HG02588 (cell line): ENCODE data around the gene DST.

Experiments used
- ATAC-seq: cut with Tn5 transposase; IDR thresholded peaks from one replicate; pipeline ENCODE4 v1.9.1; 2021; ENCODE audit warnings: mild to moderate bottlenecking, moderate library complexity; ENCODE audit not compliant: unreplicated experiment

The DST gene

DNA sequence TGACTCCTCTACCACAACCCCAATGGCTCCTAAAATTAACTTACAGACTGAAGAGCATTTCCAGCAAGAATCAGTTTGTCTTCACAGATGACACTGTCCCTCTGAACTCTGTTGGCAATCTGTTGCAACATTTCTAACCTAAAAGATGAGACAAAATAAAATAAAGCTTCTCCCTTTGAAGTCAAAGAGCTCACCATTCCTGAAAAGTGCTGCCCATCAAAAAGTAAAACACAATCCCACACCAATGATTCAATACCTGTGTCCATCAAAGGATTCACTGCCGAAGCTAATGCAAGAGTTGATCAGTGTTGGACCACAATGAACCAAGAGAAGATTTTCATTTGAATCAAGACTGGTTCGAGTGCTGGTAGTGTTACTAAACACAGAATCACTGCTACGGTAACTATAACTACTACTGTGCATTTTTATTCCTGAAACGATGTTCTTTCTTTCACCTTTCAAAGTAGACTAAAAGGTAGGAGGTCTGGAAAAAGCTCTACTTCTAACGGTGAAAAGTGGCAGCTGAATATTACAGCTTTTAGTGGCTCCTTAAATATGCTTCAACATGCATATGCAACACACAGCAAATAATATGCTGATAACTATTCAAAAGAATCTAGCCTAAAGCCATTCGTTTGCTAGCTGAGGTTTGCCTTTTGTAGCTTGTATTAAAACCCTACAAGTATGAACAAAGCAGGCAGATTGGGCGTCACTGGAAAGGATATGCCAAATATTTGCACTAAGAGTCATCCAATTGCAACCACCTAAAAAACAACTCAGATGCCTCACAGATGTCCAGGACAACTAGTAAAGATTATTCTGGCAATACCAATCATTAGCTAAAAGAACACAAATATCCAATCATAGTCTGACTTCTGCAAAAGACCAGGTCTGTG lies at the start of gene DST:
DST (minus strand) TSS at position 524 of the 896 bp plus-strand sequence.
- no peak for ATAC-seq

DNA sequence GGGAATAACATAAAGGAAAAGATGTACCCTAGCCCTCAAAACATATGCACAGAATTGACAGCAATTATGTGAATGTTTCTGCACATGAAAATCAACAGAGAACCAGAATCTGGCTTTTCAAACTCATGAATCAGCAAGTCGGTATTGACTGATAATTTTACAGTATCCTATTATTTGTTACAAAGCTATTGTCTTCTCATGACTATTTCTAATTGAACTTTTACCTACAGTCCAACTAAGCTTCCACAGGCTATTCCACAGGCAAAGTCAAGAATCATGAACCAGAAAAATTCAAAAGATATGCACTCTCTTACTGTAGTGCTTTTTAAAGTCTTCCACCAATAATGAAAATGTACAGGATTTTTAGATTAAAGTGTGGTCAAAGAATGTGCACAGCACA lies 49.1 kb upstream of the DST start:
- no peak for ATAC-seq

DNA sequence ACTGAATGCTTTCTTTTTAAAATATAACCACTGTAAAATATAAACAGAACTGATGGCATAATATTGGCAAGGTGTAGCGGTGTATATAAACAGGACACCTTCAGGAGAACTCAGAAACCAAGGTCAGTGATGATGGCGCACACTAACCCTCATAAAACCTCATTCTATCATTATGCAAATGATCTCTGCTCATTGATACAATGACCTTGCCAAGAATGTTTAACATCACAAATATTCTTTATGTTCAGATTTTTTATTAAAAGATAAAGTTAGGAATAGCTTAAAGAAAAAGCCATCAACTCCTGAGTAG lies 48.6 kb upstream of the DST start:
- ATAC-seq = no peak

DNA sequence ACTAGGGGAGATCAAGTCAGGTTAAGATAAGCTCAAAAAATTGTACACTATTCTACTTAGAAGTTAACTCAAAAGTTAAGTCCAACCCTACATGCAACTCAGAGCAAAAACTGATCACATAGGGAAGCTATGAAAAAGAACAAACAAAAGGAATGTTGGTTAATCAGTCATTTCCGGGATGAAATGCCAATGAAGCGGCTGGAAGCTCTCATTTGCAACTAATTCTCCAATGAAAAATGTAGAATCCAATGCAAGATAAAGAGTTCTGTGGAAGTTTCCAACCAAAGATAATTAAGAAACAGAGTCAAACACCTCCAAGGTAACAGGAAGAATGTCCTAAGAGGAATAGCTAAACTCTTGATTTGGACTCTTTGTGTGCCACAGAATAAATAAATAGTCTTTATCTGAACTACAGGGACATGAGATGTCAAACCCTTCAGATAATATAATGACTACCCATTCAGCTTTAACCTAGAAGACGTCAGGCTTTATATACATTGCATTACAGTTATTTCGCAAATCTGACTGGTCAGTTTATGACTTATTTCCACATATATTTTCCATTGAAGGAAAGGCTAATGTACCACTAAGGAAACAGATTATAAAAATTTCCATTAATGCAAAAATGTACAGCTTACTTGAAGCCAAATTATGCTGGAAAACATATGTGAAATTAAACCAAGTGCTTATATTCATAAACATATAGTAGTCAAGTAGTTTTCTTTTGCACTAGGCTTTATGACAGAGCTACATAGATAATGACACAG lies 48.0 kb upstream of the DST start:
- ATAC-seq = no peak

DNA sequence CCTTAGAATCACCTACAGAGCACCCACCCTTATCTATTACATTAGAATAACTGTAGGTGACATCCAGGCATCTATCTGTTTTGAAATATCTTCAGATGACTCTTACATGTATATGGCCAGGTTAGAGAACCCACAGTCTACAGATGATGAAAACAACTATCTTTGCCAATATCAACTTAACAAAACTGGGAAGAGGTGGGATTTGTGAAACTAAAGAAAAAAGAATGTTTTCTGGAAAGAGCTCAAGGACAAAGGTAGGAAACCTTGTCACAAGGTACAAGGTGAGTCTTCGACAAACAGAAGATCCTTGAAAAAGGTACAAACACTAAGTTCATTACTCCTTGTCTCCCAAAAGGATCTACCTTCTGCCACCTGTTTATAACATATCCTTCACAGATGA lies 47.0 kb upstream of the DST start:
- ATAC-seq = no peak

DNA sequence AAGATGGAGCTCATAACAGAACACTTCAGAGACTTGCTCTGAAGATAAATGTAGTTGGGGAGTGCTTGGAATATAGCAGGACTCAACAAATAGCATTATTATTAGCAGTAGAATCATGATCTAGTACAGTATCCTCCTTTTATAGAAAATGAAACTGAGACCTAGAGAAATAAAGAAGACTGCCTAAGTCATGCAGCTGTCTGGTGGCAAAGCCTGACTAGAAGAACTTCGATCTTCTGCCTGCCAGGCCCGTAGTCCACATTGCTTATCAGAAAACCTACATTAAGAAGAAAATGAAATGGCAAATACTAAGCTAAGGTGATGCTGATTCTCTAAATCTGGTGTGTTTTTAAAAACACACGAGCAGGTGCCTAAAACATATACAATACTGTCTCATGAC lies 46.4 kb upstream of the DST start:
- ATAC-seq = peak; percentile 82

DNA sequence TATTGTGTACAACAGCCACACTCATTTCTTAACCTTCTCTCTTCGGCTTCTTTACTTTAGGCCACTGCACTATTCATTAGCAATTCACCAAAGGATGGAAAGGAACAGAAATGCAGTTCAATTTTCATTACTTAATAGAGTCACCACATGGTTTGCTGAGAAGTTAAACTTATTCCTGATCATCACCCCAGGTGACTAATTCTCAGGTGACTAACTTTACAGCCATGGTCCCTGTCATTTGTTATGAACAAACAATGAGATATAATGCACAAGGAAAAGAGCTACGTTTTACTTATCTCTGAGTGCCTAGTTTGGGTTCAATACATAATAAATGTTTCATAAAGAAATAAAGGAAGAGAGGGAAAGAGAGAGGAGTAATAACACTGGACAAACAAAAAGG lies 45.8 kb upstream of the DST start:
- no peak for ATAC-seq

DNA sequence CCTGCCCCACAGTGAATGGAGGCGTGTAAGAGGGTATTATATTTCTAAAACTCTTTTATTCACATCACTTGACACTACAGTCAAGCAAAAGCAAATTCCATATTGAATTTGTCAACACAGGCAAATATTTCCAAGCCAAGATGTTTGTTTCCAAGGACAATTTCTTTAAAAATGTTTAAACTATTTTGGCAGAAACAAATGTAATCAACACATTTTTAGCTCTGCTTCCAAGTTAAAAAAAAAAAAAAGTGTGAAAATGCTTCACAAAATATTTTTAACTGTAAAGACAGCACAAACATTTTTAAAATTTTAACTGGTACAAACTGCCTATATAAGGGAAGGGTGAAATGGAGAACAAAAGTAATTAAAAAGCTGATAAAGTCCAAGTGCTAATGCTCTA lies 44.9 kb upstream of the DST start:
- ATAC-seq = no peak

DNA sequence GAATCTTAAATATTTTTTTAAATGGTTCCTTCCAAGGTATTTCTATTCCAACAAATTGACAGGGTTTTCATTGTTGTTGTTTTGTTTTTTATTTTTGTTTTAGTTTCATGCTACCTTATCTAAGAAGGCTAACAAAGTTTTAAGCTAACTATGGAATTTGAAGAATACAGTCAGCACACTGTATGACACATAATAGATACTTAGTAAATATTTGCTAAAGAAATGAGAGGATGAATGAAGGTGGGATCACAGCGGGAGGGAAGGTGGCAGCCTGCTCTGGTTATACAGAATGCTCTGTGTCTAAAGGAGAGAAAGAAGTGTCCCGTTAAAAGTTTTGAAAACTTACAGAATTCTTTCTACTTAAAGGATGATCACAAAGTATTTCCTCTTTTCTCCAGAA lies 43.7 kb upstream of the DST start:
- ATAC-seq = no peak

DNA sequence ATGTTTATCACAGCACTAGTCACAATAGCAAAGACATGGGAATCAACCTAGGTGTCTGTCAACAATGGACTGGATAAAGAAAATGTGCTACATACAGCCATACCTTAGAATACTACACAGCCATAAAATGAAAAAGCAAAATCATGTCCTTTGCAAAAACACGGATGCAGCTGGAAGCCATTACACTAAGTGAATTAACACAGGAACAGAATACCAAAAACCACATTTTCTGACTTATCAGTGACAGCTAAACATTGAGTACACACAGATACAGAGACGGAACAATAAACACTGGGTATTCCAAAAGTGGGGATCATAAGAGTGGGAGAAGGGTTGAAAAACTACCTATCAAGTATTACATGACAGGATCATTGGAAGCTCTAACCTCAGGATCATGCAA lies 43.3 kb upstream of the DST start:
- no peak for ATAC-seq

DNA sequence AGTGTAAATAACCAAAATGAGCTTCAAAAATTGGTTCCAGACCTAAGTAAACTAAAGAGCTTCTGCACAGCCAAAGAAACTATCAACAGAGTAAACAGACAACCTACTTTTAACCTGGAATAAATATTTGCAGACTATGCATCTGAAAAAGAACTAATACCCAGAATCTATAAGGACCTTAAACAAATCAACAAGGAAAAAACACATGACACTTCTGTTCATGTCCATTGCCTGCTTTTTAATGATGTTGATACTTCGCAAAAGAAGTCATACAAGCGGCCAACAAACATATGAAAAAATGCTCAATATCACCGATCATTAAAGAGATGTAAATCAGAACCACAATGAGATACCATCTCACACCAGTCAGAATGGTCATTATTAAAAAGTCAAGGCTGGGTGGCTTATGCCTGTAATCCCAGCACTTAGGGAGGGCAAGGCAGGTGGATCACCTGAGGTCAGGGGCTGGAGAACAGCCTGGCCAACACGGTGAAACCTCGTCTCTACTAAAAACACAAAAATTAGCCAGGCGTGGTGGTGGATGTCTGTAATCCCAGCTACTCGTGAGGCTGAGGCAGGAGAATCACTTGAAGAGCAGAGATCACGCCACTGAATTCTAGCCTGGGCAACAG lies 42.5 kb upstream of the DST start:
- ATAC-seq = no peak

DNA sequence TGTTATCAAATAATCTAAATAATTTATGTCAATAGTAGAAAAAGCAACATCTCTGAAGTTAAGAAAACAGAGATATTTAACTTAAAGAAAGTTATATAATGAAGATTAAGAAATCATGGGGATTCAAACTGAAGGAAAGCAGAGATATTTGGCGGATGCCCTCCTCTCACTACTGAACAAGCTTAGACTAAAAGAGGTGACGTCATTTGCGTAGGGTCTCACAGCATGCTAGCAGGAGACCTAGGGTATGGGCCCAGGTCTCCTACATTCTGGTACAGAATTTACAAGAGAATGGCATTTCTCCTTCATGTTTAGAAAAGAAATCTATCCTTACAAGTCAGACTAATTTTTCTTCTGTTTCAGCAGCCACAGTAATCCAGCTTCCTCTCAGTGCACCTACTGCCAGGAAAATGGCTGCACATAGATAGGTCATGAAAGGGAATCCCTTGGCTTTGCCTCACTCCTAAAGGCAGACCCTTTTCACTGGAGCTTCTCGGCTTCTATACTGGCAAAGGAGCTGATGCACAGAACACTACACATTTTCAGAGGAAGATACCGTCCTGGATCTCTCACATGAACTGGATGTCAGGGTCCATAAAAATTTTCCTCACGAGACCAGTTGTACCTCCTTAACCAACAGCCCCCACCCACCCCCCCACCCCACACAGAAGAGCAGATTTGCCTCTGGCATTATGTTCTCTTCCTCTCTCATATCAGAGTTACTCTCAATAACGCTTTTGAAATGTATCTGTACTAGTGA lies 41.8 kb upstream of the DST start:
- no peak for ATAC-seq

DNA sequence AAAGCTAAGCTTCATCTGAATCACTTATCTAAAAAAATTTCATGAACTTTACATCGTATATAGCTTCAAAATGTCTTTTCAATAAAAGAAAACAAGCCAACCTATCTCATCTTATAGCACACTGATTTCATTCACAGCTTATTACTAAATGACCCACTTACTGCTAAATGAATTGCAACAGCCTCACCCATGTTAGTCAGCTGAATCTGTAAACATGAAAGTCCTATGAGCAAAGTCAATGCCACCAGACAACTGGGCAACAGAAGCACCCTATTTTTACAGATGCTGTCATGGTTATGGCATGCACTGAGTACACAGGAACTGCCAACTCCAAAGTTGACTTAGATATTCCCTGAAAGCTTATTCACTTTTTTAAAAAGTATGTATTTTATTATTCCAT lies 41.2 kb upstream of the DST start:
- no peak for ATAC-seq

DNA sequence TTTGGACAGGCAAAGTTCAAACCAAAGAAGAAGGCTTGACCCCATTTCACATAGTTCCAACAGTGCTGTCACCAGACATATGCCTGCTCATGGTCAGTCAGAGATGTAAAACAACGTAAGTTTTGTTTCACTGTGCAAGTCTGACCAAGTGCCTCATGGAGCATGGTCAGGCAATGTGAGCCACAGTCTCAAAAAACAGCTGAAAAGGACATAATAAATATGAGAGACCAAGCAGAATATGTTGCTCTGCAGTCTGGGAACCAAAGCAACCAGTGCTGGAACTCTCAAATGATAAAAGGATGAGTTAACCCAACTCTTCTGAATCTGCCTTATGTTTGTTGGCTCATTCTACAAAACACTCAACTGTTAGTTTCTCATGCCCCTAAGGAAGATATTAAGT lies 39.9 kb upstream of the DST start:
- no peak for ATAC-seq

DNA sequence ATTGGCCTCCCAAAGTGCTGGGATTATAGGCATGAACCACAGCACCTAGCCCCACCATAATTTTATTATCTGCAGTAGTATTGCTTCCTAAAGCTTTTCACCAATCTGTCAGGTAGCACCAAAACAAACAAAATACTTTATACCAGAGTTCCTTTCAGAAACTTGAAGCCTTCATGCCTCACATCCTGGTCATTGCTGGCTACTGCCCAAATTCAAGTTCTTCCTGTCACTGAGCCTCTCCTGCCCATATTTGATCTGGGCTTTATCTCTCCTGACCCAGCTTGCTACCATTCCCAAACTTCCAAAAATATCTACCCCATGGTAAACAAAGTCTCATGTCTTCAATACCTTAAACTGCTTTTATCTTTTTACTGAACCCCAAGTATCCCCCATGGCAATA lies 34.9 kb upstream of the DST start:
- no peak for ATAC-seq

DNA sequence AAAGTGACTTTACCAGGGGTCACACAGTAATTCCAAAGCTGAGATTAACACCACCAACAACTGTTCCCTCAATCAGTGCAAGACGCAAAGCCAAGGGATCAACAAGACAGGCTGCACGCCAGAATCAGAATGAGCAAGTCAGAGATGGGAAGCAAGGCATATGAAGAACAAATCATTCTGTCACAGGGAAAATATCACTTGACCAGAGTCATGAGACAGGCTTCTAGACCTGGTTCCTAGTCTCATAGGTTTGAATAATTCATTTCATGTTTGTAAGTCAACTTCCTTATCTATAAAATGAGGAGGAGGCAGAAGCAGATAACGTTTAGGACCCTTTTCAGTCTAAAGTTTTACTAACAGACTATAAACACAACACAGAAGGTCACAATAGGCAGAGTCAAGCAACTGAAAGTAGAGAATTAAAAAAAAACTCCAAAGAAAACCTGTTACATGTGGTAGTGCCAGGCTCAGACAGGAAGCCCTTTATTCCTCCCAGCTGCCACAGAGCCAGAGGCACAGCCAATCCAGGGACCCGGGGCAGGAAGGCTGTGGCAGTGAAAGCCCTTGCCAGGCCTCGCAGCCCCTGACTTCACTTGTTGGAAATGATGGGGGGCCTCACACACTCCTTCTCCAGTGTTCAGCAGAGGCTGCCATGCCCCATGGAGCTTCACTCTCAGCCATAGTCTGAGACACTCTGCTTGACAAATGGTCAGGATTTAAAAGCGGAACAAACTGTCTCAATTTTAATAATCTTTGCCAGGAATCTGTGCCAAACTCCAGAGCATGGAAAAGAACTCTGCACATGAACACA lies 29.2 kb upstream of the DST start:
- ATAC-seq = no peak

DNA sequence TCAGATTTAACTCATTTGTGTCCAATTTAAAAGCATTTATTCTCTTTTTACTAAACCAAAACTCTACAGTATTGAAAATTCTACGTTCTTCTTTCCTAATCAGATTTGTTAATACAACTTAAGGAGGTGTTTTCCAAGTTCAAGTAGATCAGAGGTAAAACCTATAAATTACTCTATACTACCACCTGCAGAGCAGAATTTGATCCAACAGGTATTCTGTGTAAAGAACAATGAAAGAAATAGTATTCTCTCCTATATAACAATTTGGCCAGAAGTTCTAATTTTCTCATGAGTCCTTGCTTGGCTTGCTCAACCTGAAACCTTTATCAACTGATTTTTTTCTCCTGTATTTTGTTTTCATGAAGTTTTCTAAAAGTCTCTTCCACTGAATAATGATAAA lies 28.5 kb upstream of the DST start:
- no peak for ATAC-seq

DNA sequence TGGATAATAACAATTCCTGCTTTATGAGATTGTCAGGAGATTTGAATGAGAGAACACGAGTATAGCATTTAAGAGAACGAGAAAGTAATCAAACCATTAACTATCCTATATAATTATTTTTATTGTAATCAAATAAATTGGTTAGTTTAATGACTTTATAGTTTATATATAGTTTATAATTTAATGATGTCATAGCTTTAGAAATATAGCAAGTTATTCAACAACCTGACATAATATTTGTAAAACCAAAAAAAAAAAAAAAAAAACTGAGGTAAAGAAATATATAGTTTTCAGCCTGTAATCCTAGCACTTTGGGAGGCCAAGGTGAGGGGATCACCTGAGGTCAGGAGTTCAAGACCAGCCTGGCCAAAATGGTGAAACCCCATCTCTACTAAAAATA lies 26.4 kb upstream of the DST start:
- no peak for ATAC-seq

DNA sequence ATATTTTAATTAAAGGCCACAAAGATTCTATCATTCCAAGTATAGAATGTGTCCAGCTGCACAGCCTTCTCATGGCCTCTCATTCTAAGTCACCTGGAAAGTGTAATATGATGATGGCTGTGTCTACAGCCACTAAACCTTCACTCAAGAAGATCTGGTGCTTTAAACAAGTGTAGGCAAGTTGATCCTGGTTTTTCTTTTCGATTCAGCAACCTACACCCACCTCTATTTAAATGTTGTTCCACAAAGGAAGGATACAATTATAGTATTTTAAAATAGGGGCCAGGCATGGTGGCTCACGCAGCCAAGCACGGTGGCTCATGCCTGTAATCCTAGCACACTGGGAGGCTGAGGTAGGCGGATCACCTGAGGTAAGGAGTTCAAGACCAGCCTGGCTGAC lies 25.5 kb upstream of the DST start:
- no peak for ATAC-seq

DNA sequence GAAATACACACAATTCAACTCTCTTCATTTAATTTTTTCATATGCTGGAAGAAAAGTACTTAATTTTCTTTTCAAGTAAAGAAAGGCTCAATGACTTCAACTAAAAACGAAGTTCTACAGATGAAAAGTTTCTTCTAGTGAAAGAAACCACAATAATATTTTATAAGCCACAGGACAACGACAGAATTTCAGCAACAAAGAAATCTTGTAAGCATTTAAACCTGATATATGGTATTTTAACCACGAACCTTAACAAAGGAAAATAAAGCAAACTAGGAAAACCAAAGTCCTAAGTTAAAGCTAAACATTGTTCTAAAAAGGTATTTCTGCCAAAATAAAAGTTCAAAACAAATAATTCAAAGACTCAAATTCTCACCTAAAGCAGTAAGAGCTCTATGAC lies 24.6 kb upstream of the DST start:
- ATAC-seq = no peak

DNA sequence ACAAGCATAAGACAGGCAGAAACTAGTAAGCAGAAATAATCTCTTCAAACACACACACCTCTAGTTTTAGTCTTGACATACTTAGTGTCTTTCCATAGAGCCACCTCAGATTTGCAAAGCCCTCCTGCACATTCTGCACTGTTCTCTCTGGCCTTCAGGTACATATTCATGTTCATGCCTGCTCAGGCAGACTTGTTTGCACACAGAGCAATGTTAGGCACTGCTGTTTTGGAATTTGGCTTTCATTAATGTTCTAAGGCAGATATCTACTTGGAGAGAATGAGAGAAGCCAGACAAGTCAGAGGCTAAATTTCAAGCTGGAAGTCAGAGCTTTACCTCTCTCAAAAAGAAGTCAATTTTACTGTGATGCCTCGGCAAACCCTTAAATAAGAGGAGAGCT lies 21.3 kb upstream of the DST start:
- ATAC-seq = no peak
